ENCODE measurements around the gene CCDC102A. TPM values are rescaled to one million over a fixed set of nuclear protein-coding genes. Genes with fewer than 3 reads are reported as not detected.
A peak's percentile ranks its signal among the peaks of the same experiment; 100 is the strongest.

The CCDC102A gene
- polyA plus RNA-seq, 1 experiment, result 7.1 TPM

- peaks cover 25% of the 10 kb centered on the region for H3K27me3 ChIP-seq (ENCODE audit: control insufficient read depth, insufficient read depth, low read length)
- POLR2A ChIA-PET, result no interaction called here
- H3K9me3 ChIP-seq (ENCODE audit: control insufficient read depth, insufficient read depth, low read length), result no peaks in the 10 kb centered on the region; the same call in 1 of the 2 replicates
- TF ChIP-seq CTCF (IDR thresholded peaks at IDR 0.05; ENCODE audit: low read depth, low read length), result no peak
- no peak for DNase-seq (ENCODE audit: low read depth, low spot score)
- CTCF ChIA-PET, result interaction anchor here (0.5 to 1.0 kb wide), 2 partner anchors 19 to 77 kb away, joined by 3 to 6 read pairs; partner anchors contain the start of gene POLR2C
- H3K4me3 ChIP-seq (ENCODE audit: low read depth, low read length), result no peak overlapping the region
- no peak overlapping the region for H3K27ac ChIP-seq (ENCODE audit: low read depth, low read length)
Observed at GRCh38 chr16:57539072-57539796, 2.9 kb upstream of the CCDC102A start.

GRCh38 chr16:57538235-57538721 lies 1.9 kb upstream of the CCDC102A start:
- CTCF ChIA-PET, result interaction anchor here (1.0 kb wide), 1 partner anchor 18 kb away, joined by 3 read pairs; no protein-coding TSS in a partner anchor
- DNase-seq (ENCODE audit: low read depth, low spot score), result no peak

GRCh38 chr16:57537581-57538234 lies 1.3 kb upstream of the CCDC102A start:
- H3K27ac ChIP-seq (ENCODE audit: low read depth, low read length), result no peak overlapping the region
- H3K9me3 ChIP-seq (ENCODE audit: control insufficient read depth, insufficient read depth, low read length), result no peaks in the 10 kb centered on the region; the same call in 1 of the 2 replicates
- DNase-seq (ENCODE audit: low read depth, low spot score), result no peak
- no peak for TF ChIP-seq CTCF (IDR thresholded peaks at IDR 0.05; ENCODE audit: low read depth, low read length)
- peaks cover 21% of the 10 kb centered on the region for H3K27me3 ChIP-seq (ENCODE audit: control insufficient read depth, insufficient read depth, low read length)
- POLR2A ChIA-PET, result interaction anchor here (0.6 kb wide), 1 partner anchor 206 kb away, joined by 6 read pairs; no protein-coding TSS in a partner anchor
- CTCF ChIA-PET, result interaction anchor here (1.7 kb wide), 1 partner anchor 18 kb away, joined by 7 read pairs; no protein-coding TSS in a partner anchor
- H3K4me3 ChIP-seq (ENCODE audit: low read depth, low read length), result no peak overlapping the region

More at GRCh38 chr16:57538235-57538721, 1.9 kb upstream of the CCDC102A start:
- H3K27me3 ChIP-seq (ENCODE audit: control insufficient read depth, insufficient read depth, low read length), result peaks cover 21% of the 10 kb centered on the region
- no peak for TF ChIP-seq CTCF (IDR thresholded peaks at IDR 0.05; ENCODE audit: low read depth, low read length)
- POLR2A ChIA-PET, result no interaction called here
- no peak overlapping the region for H3K27ac ChIP-seq (ENCODE audit: low read depth, low read length)
- H3K4me3 ChIP-seq (ENCODE audit: low read depth, low read length), result no peak overlapping the region
- H3K9me3 ChIP-seq (ENCODE audit: control insufficient read depth, insufficient read depth, low read length), result no peaks in the 10 kb centered on the region; the same call in 1 of the 2 replicates

- TF ChIP-seq CTCF (IDR thresholded peaks at IDR 0.05; ENCODE audit: low read depth, low read length), result no peak
- no peak for DNase-seq (ENCODE audit: low read depth, low spot score)
- Histone ChIP-seq H3K27ac (ENCODE audit: low read depth, low read length) (no peak overlapping the region), H3K27me3 (ENCODE audit: control insufficient read depth, insufficient read depth, low read length) (peaks cover 16% of the 10 kb centered on the region), H3K9me3 (ENCODE audit: control insufficient read depth, insufficient read depth, low read length) (no peaks in the 10 kb centered on the region; the same call in 1 of the 2 replicates), H3K4me3 (ENCODE audit: low read depth, low read length) (peak overlapping the region; percentile 63)
- POLR2A ChIA-PET, result interaction anchor here (0.6 kb wide), 1 partner anchor 205 kb away, joined by 6 read pairs; no protein-coding TSS in a partner anchor
- CTCF ChIA-PET, result interaction anchor here (1.7 kb wide), 1 partner anchor 17 kb away, joined by 7 read pairs; no protein-coding TSS in a partner anchor
Observed at GRCh38 chr16:57537194-57537505, 779 bp upstream of the CCDC102A start.
